KMS-11 (cell line): ENCODE data around the gene STXBP1.

Experiments used
- H2AFZ ChIP-seq: fragments of 200-600 bp; sonication (generic); 2 replicates; pipeline ENCODE4 v1.6.1; 2016; ENCODE audit warnings: antibody characterized with exemption, mixed run types, low read depth
- H3K27ac ChIP-seq: fragments of 200-600 bp; sonication (generic); 2 replicates; pipeline ENCODE4 v1.6.1; 2016; ENCODE audit warnings: mild to moderate bottlenecking, mixed run types
- H3K27me3 ChIP-seq: fragments of 200-600 bp; sonication (generic); 2 replicates; pipeline ENCODE4 v1.6.1; 2017; ENCODE audit warnings: mild to moderate bottlenecking, low read depth, mixed run types, moderate library complexity; ENCODE audit not compliant: insufficient read depth
- H3K36me3 ChIP-seq: fragments of 200-600 bp; sonication (generic); 2 replicates; pipeline ENCODE4 v1.6.1; 2017; ENCODE audit warnings: mild to moderate bottlenecking, mixed run types; ENCODE audit not compliant: insufficient read depth
- H3K4me1 ChIP-seq: fragments of 200-600 bp; sonication (generic); 2 replicates; pipeline ENCODE4 v1.6.1; 2016; ENCODE audit warnings: mild to moderate bottlenecking, low read depth, mixed run types; ENCODE audit not compliant: poor library complexity, severe bottlenecking
- H3K4me2 ChIP-seq: fragments of 200-600 bp; sonication (generic); 2 replicates; pipeline ENCODE4 v1.7.0; 2016; ENCODE audit warnings: mild to moderate bottlenecking, mixed run types
- H3K4me3 ChIP-seq: fragments of 200-600 bp; sonication (generic); IDR thresholded peaks from 2 replicates; pipeline ENCODE4 v1.6.1; 2017; ENCODE audit warnings: low read depth, low read length, mixed read lengths; ENCODE audit not compliant: insufficient read depth
- H3K79me2 ChIP-seq: fragments of 200-600 bp; sonication (generic); 2 replicates; pipeline ENCODE4 v1.6.1; 2016; ENCODE audit warnings: low read depth, mixed run types; ENCODE audit not compliant: insufficient read depth
- H3K9ac ChIP-seq: fragments of 200-600 bp; sonication (generic); 2 replicates; pipeline ENCODE4 v1.6.1; 2016; ENCODE audit warnings: mild to moderate bottlenecking, mixed run types
- H4K20me1 ChIP-seq: fragments of 200-600 bp; sonication (generic); 2 replicates; pipeline ENCODE4 v1.6.1; 2016; ENCODE audit warnings: mild to moderate bottlenecking, mixed run types; ENCODE audit not compliant: insufficient read depth
- TF ChIP-seq, protein P1 (sequence below): fragments of 200-600 bp; sonication (generic); conservative IDR thresholded peaks from 2 replicates; pipeline ENCODE4 v1.6.1; 2017; ENCODE audit warnings: low read depth, mild to moderate bottlenecking, antibody characterized with exemption, low read length, moderate library complexity, mixed read lengths

STXBP1 gene

DNA sequence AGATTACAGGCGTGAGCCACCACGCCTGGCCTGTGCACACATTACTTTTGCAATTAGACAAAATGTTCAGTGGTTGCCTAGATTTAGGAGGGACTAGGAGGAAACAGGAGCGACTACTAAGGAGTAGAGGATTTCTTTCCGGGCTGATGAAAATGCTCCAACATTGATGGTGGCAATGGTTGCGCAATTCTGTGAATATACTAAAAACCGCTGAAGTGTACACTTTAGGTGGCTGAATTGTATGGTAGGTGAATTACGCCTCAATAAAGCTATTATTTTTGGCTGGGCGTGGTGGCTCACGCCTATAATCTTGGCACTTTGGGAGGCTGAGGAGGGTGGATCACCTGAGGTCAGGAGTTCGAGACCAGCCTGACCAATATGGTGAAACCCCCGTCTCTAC is 46.8 kb upstream of the STXBP1 start:
- no peak overlapping the region for H3K27ac ChIP-seq

DNA sequence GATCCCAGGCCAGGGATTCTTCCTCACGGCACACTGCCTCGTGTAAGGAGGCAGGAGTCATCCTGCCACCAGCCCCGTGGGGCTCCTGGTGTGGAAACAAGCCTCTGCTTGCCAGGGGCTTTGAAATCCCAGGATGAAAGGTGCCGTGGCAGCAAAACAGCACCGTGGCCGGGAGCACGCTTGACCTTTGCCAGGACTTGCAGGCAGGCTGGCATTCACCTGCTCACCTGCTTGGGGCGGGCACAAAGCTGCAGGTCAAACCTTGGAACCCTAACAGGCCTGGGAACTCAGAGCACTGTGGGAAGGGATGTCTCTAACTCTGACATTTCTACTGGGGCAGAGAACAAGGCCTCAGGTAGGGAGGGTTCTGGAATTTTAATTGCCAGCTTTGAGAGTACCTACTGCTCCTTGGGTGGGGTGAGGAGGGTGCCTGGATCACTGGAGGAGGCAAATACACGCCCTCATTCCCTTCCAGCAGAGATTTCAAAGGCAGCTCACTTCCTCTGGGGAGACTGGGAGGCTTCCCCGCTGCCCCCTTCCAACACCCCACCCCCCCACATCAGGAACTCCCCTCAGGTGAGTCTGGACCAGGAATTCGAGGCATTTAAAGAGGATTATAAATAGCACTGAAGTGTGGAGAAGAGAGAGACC is 45.6 kb upstream of the STXBP1 start:
- no peak overlapping the region for H3K4me3 ChIP-seq

More for the DNA sequence above, 46.8 kb upstream of the STXBP1 start:
- Histone ChIP-seq H3K4me1 (peaks cover 6% of the 10 kb centered on the region), H3K4me2 (no peak overlapping the region), H3K79me2 (no peaks in the 10 kb centered on the region), H3K9ac (no peak overlapping the region), H3K27me3 (no peaks in the 10 kb centered on the region), H4K20me1 (no peaks in the 10 kb centered on the region), H2AFZ (no peak overlapping the region), H3K36me3 (no peaks in the 10 kb centered on the region), H3K4me3 (no peak overlapping the region)
- TF ChIP-seq, protein P1, sequence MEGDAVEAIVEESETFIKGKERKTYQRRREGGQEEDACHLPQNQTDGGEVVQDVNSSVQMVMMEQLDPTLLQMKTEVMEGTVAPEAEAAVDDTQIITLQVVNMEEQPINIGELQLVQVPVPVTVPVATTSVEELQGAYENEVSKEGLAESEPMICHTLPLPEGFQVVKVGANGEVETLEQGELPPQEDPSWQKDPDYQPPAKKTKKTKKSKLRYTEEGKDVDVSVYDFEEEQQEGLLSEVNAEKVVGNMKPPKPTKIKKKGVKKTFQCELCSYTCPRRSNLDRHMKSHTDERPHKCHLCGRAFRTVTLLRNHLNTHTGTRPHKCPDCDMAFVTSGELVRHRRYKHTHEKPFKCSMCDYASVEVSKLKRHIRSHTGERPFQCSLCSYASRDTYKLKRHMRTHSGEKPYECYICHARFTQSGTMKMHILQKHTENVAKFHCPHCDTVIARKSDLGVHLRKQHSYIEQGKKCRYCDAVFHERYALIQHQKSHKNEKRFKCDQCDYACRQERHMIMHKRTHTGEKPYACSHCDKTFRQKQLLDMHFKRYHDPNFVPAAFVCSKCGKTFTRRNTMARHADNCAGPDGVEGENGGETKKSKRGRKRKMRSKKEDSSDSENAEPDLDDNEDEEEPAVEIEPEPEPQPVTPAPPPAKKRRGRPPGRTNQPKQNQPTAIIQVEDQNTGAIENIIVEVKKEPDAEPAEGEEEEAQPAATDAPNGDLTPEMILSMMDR = no peak

DNA sequence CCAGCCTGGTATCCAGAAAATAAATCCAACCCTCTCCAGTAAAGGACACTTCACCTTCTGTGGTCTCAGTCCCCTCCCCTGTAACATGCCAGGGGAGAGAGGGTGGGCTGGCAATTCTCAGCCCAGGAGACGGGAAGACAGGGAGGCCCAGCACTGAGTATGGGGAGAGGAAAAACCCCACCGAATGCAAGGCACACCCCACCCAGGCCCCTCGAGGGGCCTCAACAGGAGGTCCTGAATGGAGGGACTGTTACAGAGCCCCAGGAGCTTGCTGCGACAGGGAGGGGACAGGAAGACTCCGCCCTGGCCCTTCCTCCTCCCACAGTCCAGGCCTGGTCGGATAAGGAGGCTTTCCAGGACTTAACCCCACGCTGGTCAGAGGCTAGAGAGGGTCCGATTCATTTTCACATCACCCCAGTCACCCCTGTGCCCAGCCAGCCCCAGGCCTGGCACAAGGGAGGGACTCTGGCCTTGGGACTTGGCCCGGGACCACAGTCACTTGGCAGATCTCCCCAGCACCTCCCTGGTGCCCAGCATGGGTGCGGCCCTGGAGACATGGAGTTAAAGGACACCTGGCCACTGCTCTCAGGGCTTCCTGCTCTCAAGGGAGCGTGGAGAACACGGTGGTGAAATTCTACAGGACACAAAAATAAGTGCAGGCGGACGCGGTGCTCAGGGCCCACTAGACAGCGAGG is 44.9 kb upstream of the STXBP1 start:
- Histone ChIP-seq H3K36me3 (no peaks in the 10 kb centered on the region), H3K4me2 (no peak overlapping the region), H3K4me3 (no peak overlapping the region), H3K79me2 (no peaks in the 10 kb centered on the region), H4K20me1 (no peaks in the 10 kb centered on the region), H3K4me1 (peaks cover 14% of the 10 kb centered on the region), H3K27me3 (no peaks in the 10 kb centered on the region), H2AFZ (no peak overlapping the region), H3K27ac (no peak overlapping the region), H3K9ac (no peak overlapping the region)
- TF ChIP-seq, protein P1 = no peak

More for the DNA sequence above, 45.6 kb upstream of the STXBP1 start:
- no peak overlapping the region for H3K9ac ChIP-seq
- no peaks in the 10 kb centered on the region for H3K79me2 ChIP-seq
- TF ChIP-seq, protein P1 = no peak
- H3K4me1 ChIP-seq = peaks cover 14% of the 10 kb centered on the region
- H2AFZ ChIP-seq = no peak overlapping the region
- H4K20me1 ChIP-seq = no peaks in the 10 kb centered on the region
- no peaks in the 10 kb centered on the region for H3K27me3 ChIP-seq
- H3K36me3 ChIP-seq = no peaks in the 10 kb centered on the region
- no peak overlapping the region for H3K27ac ChIP-seq
- H3K4me2 ChIP-seq = no peak overlapping the region

DNA sequence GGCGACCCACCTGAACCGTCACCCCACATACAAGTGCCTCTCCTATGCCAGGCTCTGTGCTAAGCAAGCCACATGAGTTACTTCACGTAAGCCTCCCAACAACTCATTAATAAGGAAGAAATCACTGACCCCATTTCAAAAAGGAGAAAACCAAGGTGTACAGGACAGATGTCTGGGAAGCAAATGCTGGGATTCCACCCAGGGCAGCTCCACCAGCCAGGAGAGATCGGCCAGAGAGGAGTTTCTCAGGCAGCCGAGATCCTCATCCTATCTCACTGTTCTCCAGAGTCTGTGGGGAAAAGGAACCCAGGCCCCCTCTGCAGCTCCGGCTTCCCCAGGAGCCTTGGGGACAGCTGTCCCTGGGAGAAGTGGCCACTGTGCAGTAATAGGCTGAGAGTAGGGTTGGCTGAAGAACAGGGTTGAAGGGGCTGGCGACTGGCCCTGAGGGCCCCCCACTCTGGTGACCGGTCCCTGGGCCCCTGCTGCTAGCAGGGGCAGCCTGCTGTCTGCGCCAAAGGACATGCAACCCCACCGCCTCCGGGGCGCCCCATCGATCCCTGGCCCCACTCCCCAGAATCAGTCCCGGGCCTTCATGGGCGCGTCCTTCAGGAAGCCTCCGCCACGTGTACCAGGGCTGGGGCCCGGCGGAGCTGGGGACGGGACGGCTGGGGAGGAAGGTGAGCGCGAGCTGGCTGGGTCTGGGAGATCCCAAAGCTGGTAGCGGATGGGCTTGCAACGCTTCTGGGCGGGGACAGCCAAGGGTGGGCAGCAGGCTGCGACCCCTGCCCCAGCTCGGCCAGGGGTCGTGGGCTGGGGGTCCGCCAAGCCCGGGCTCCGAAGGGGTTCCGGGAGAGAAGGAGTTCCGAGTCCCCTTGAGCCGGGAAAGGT is 44.1 kb upstream of the STXBP1 start:
- peak overlapping the region; percentile 60 for H3K4me2 ChIP-seq
- H3K4me3 ChIP-seq = no peak overlapping the region
- H3K9ac ChIP-seq = no peak overlapping the region
- no peaks in the 10 kb centered on the region for H3K79me2 ChIP-seq
- H2AFZ ChIP-seq = peak overlapping the region; percentile 52
- no peak overlapping the region for H3K27ac ChIP-seq
- TF ChIP-seq, protein P1 = no peak
- no peaks in the 10 kb centered on the region for H3K27me3 ChIP-seq
- H3K36me3 ChIP-seq = no peaks in the 10 kb centered on the region
- no peaks in the 10 kb centered on the region for H4K20me1 ChIP-seq
- H3K4me1 ChIP-seq = peaks cover 14% of the 10 kb centered on the region
